Suprapubic skin (tissue), 4 donors: ENCODE measurements around the gene EVL.

Experiments
- POLR2A ChIP-seq, 2 donors: fragments of 450-650 bp; IDR thresholded peaks; one replicate each; pipeline ENCODE4 v1.6.1; 2017; ENCODE audit warnings: antibody characterized with exemption in 2 of 2, mild to moderate bottlenecking in 2 of 2, moderate library complexity in 2 of 2
- POLR2AphosphoS5 ChIP-seq, 3 donors: sonication (generic); formaldehyde crosslinking; IDR thresholded peaks; one replicate each; pipeline ENCODE4 v1.6.1; 2017; ENCODE audit warnings: antibody characterized with exemption in 3 of 3
- TF ChIP-seq, protein P1 (sequence below), 2 donors: fragments of 200-600 bp in 1 of 2; fragments of 450-650 bp in 1 of 2; sonication (generic) in 1 of 2; IDR thresholded peaks; one replicate each; pipeline ENCODE4 v1.5.1; 2016 to 2019; ENCODE audit warnings: antibody characterized with exemption in 2 of 2, mild to moderate bottlenecking in 1 of 2, moderate library complexity in 1 of 2

DNA sequence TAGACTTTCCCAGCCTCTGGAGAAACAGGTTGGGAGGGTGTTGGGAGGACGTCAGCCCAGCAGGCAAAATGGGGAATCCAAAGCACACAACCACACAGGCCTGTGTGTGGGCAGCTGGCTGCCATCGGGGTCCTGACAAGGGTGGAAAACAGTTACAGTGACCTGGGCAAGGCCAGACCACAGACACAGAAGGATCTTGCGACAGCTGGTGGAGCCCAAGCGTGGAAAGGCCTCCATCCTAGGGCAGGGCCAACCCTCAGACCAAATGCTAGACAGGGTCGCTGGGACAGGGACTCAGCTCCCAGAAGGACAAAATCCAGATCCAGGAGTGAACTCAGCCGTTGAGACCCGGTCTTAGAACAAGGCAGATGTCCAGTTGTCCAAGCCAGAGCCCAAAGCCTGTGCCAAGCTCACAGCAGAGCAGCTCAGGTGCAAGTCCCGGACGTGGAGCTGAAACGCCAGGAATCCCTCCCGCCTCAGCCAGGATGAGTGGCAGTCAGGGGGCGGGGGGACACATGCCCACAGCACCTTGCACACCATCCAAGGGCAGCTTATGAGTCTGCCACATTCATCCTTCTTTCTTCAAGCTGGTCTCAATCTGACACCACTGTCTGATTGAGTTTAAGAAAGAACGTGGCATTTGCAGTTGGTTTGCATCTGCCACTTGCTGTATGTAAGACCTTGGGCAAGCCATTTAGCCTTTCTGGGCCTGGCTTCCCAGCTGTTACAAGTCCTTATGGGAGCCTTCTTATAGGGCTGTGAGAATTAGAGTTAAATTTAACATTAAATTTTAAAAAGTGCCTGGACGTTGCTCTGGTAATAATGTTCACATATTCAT, 56.6 kb downstream of the EVL start:
- TF ChIP-seq POLR2A (IDR thresholded peaks at IDR 0.05) = no peak
- TF ChIP-seq, protein P1, sequence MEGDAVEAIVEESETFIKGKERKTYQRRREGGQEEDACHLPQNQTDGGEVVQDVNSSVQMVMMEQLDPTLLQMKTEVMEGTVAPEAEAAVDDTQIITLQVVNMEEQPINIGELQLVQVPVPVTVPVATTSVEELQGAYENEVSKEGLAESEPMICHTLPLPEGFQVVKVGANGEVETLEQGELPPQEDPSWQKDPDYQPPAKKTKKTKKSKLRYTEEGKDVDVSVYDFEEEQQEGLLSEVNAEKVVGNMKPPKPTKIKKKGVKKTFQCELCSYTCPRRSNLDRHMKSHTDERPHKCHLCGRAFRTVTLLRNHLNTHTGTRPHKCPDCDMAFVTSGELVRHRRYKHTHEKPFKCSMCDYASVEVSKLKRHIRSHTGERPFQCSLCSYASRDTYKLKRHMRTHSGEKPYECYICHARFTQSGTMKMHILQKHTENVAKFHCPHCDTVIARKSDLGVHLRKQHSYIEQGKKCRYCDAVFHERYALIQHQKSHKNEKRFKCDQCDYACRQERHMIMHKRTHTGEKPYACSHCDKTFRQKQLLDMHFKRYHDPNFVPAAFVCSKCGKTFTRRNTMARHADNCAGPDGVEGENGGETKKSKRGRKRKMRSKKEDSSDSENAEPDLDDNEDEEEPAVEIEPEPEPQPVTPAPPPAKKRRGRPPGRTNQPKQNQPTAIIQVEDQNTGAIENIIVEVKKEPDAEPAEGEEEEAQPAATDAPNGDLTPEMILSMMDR (IDR thresholded peaks at IDR 0.05) = no peak
- no peak for TF ChIP-seq POLR2AphosphoS5 (IDR thresholded peaks at IDR 0.05)
